Esophagus squamous epithelium (tissue), 5 donors: ENCODE data around the gene SPATA31C1. TPM values are rescaled to one million over a fixed set of nuclear protein-coding genes. Genes with fewer than 3 reads are reported as not detected.

Experiments used
- DNase-seq: peaks from one replicate; lab custom pipeline; 2025; lab: John Stamatoyannopoulos, UW
- H3K27ac ChIP-seq, 4 donors: fragments of 200-600 bp; sonication (generic); one replicate each; pipeline ENCODE4 v1.5.1; 2016 to 2019; ENCODE audit warnings: mild to moderate bottlenecking in 1 of 4
- H3K27me3 ChIP-seq, 4 donors: fragments of 200-600 bp; sonication (generic); 1 replicate in 3 of 4; 2 replicates in 1 of 4; pipeline versions ENCODE4 v1.5.1 to v1.6.0; 2017 to 2021; ENCODE audit warnings: antibody characterized with exemption in 1 of 4
- H3K36me3 ChIP-seq, 3 donors: fragments of 200-600 bp; sonication (generic); one replicate each; pipeline ENCODE4 v1.5.1; 2016 to 2019
- H3K4me1 ChIP-seq, 3 donors: fragments of 200-600 bp; sonication (generic); one replicate each; pipeline ENCODE4 v1.5.1; 2017 to 2019
- H3K4me3 ChIP-seq, 4 donors: fragments of 200-600 bp; sonication (generic); 1 replicate in 3 of 4; 2 replicates in 1 of 4; pipeline ENCODE4 v1.5.1; 2016 to 2019; ENCODE audit warnings: mild to moderate bottlenecking in 2 of 4, moderate library complexity in 1 of 4
- H3K9me3 ChIP-seq, 3 donors: fragments of 200-600 bp; sonication (generic); one replicate each; pipeline ENCODE4 v1.5.1; 2016 to 2019
- POLR2A ChIP-seq, 4 donors: fragments of 450-650 bp; IDR thresholded peaks; one replicate each; pipeline ENCODE4 v1.6.1; 2017; ENCODE audit warnings: antibody characterized with exemption in 4 of 4, mild to moderate bottlenecking in 4 of 4, moderate library complexity in 3 of 4
- WGBS, 2 donors: methylation state at CpG; one replicate each; pipeline ENCODE4 v1.1.5; 2018; 5-methylcytosine and 5-hydroxymethylcytosine counted together
- intact Hi-C: fragments of 100-400 bp; cut with DNase I; formaldehyde crosslinking; loops from one replicate; pipeline ENCODE4 v1.15.0; 2022
- total RNA-seq, 4 donors: library from RNA; depleted of rRNA; stranded (reverse); fragments of >200 nt; gene quantifications; one replicate each; pipeline ENCODE4 v1.1.0, GENCODE V29; 2016
- TF ChIP-seq, protein P1 (sequence below), 6 experiments: fragments of 450-650 bp in 4 of 6; fragments of 200-600 bp in 2 of 6; sonication (generic) in 2 of 6; IDR thresholded peaks; one replicate each; pipeline ENCODE4 v1.5.1; 2016 to 2019; ENCODE audit warnings: antibody characterized with exemption in 6 of 6, mild to moderate bottlenecking in 4 of 6, moderate library complexity in 4 of 6
- donor health status: DM: yes; HTN: yes; CAD: no.

Gene SPATA31C1
- total RNA-seq, 4 donors from 2014 or later = not detected

DNA sequence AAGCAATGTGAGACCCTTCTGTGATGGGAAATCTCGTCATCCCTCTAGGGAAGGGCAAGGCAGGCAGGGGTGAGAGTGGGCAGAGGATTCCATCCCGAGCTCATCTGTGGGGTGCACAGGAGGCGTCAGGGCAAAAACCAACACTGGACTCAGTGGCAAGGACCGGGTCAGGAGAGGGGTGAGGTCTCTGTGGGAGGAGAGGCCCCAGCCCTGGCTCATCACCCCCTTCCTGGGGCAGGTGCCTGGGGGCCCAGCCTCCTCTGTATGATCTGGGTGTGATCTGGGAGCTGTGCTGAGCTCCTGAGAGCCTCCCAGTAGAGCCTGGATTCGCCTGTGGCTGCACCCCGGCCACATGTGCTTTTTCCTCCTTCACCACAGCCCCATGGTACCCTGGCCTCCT lies 34.5 kb upstream of the SPATA31C1 start:
- no peaks in the 10 kb centered on the region for H3K9me3 ChIP-seq
- no peak for DNase-seq
- intact Hi-C loops = no loop called here
- 73% methylated on average over 2 of the region's 6 CpGs; no CpG with 5 or more reads in 1 of the 2 donors for WGBS, 2 donors
- H3K27ac ChIP-seq = no peak overlapping the region
- H3K36me3 ChIP-seq = no peaks in the 10 kb centered on the region
- no peaks in the 10 kb centered on the region for H3K4me1 ChIP-seq
- H3K27me3 ChIP-seq = peaks cover 0 to 7% (median 0%) of the 10 kb centered on the region in 4 donors
- no peak overlapping the region for H3K4me3 ChIP-seq
- TF ChIP-seq, protein P1, sequence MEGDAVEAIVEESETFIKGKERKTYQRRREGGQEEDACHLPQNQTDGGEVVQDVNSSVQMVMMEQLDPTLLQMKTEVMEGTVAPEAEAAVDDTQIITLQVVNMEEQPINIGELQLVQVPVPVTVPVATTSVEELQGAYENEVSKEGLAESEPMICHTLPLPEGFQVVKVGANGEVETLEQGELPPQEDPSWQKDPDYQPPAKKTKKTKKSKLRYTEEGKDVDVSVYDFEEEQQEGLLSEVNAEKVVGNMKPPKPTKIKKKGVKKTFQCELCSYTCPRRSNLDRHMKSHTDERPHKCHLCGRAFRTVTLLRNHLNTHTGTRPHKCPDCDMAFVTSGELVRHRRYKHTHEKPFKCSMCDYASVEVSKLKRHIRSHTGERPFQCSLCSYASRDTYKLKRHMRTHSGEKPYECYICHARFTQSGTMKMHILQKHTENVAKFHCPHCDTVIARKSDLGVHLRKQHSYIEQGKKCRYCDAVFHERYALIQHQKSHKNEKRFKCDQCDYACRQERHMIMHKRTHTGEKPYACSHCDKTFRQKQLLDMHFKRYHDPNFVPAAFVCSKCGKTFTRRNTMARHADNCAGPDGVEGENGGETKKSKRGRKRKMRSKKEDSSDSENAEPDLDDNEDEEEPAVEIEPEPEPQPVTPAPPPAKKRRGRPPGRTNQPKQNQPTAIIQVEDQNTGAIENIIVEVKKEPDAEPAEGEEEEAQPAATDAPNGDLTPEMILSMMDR (IDR thresholded peaks at IDR 0.05) = no peak
- TF ChIP-seq POLR2A (IDR thresholded peaks at IDR 0.05) = no peak

GRCh38 chr9:87883990-87884389 lies 33.8 kb upstream of the SPATA31C1 start:
- no peak for DNase-seq
- Histone ChIP-seq H3K4me1 (no peaks in the 10 kb centered on the region), H3K4me3 (no peak overlapping the region), H3K36me3 (no peaks in the 10 kb centered on the region), H3K27me3 (peaks cover 0 to 7% (median 0%) of the 10 kb centered on the region in 4 donors), H3K27ac (no peak overlapping the region), H3K9me3 (no peaks in the 10 kb centered on the region)
- TF ChIP-seq POLR2A (IDR thresholded peaks at IDR 0.05) = no peak
- TF ChIP-seq, protein P1 (IDR thresholded peaks at IDR 0.05) = no peak
- 60 to 67% methylated on average over 2 of the region's 8 CpGs for WGBS, 2 donors
- intact Hi-C loops = no loop called here

DNA sequence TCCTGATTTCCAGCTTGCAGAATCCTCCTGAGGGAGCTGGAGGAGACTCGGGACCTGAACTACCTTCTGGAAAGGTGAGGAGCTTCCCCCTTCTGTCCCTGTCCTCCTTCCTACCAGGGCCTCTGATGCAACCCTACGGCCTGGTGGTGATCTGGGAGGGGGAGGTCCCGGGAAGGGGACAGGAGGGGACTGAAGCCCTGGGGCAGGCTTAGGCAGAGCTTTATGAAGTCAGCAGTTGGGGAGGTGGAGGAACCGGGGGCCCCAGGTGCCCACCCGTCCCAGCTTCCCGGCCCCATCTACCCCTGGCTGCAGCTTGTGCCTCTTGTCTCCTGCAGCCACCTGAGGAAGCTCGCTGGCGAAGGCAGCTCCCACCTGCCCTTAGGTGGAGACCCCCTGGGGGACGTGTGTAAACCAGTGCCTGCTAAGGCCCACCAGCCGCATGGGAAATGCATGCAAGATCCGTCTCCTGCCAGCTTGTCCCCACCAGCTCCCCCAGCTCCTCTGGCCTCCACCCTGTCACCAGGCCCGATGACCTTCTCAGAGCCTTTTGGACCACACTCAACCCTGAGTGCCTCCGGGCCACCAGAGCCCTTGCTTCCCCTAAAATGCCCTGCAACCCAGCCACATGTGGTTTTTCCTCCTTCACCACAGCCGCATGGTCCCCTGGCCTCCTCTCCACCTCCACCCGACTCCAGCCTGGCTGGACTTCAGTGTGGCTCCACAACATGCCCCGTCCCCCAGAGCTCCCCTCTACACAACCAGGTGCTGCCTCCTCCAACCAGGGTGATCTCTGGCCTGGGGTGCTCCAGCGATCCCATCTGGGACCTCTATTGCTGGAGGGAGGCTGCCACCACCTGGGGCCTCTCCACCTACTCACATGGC lies 32.9 kb upstream of the SPATA31C1 start:
- Histone ChIP-seq H3K4me1 (no peaks in the 10 kb centered on the region), H3K27ac (no peak overlapping the region), H3K4me3 (no peak overlapping the region), H3K36me3 (no peaks in the 10 kb centered on the region), H3K27me3 (peaks cover 0 to 7% (median 0%) of the 10 kb centered on the region in 4 donors), H3K9me3 (no peaks in the 10 kb centered on the region)
- intact Hi-C loops = no loop called here
- WGBS, 2 donors = 83 to 86% methylated on average over 7 to 10 of the region's 17 CpGs
- no peak for DNase-seq
- no peak for TF ChIP-seq POLR2A (IDR thresholded peaks at IDR 0.05)
- TF ChIP-seq, protein P1 (IDR thresholded peaks at IDR 0.05) = no peak

DNA sequence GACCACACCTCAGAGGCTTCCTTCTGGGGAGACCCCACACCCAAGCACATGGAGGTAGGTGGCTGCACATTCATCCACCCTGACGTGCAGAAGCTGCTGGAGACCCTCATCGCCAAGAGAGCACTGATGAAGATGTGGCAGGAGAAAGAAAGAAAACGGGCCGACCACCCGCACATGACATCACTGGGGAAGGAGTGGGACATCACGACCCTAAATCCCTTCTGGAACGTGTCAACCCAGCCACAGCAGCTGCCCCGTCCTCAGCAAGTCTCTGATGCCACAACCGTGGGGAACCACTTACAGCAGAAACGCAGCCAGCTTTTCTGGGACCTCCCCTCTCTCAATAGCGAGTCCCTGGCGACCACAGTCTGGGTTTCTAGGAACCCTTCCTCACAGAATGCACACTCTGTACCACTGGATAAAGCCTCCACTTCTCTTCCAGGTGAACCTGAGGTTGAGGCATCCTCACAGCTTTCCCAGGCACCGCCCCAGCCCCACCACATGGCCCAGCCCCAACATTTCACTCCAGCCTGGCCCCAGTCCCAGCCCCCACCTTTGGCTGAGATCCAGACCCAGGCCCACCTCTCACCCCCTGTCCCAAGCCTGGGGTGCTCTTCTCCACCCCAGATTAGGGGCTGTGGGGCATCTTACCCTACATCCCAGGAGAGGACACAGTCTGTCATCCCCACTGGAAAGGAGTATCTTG lies 32.1 kb upstream of the SPATA31C1 start:
- no peak overlapping the region for H3K27ac ChIP-seq
- no peaks in the 10 kb centered on the region for H3K9me3 ChIP-seq
- H3K4me3 ChIP-seq = no peak overlapping the region
- DNase-seq = no peak
- intact Hi-C loops = no loop called here
- no peak for TF ChIP-seq POLR2A (IDR thresholded peaks at IDR 0.05)
- TF ChIP-seq, protein P1 (IDR thresholded peaks at IDR 0.05) = no peak
- peaks cover 0 to 7% (median 0%) of the 10 kb centered on the region in 4 donors for H3K27me3 ChIP-seq
- H3K4me1 ChIP-seq = no peaks in the 10 kb centered on the region
- no peaks in the 10 kb centered on the region for H3K36me3 ChIP-seq
- 86 to 90% methylated on average over 5 to 11 of the region's 13 CpGs for WGBS, 2 donors
